NCI-H1930 (cell line): Measurements from ENCODE around the gene DSE.
A peak's percentile ranks its signal among the peaks of the same experiment; 100 is the strongest.

Experiments
- DNase-seq, 2 experiments: peaks; one replicate each; lab custom pipeline; 2025; lab: John Stamatoyannopoulos, UW

DSE gene

DNA sequence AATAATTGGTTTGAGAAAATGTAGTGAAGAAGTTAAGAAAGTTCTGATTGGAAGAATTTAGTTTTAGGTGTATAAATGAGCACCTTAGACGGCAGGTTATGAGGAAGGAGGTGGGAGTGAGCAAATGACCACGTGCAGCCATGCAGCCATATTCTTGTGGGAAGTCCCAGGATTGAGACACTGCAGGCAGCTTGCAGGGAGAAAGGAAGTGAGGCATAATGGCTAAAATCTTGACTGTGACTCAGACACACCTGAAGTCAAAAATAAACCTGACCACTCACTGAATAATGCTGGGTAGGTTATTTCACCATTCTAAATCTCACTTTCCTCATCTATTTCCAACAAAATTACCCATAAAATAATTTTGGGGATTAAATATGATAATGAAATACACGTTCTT, 16.6 kb downstream of the DSE start:
- no peak for DNase-seq

DNA sequence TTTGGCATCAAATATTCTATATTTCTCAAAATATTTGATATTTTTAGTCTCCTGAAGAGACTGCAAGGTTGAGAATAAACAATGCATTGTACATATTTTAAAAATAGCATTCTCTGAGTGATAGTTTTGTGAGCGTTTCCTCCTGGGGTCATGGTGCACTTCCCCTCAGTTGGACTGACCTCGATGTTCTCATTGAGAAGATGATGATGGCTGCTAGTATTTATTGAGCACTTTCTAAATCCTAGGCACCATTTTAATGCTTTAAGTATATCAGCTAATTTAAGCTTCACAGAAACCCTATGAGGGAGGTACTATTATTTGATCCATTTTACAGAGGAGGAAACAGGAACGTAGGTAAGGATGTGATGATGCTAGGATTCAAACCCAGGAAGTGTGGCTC, 18.2 kb downstream of the DSE start:
- DNase-seq: no peak

DNA sequence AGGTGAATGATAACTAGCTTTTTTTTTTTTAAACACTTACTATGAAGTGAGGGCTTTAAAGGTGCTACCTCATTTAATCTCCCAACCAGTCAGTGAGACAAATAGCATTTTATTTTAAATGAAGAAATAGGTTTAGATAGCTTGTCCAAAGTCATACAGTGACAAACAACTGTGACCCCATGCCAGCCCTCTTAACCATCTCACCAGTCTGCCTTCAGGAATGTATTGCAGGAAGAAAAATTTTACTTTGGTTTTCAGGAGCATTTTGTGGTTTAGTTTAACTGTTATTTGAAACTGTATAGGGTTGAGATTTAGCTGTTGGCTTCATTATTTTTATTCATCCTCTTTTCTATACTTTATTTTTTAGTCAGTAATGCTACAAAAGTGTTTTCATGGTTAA, 18.6 kb downstream of the DSE start:
- no peak for DNase-seq

GRCh38 chr6:116390581-116390980, 19.8 kb downstream of the DSE start:
- DNase-seq: no peak

DNA sequence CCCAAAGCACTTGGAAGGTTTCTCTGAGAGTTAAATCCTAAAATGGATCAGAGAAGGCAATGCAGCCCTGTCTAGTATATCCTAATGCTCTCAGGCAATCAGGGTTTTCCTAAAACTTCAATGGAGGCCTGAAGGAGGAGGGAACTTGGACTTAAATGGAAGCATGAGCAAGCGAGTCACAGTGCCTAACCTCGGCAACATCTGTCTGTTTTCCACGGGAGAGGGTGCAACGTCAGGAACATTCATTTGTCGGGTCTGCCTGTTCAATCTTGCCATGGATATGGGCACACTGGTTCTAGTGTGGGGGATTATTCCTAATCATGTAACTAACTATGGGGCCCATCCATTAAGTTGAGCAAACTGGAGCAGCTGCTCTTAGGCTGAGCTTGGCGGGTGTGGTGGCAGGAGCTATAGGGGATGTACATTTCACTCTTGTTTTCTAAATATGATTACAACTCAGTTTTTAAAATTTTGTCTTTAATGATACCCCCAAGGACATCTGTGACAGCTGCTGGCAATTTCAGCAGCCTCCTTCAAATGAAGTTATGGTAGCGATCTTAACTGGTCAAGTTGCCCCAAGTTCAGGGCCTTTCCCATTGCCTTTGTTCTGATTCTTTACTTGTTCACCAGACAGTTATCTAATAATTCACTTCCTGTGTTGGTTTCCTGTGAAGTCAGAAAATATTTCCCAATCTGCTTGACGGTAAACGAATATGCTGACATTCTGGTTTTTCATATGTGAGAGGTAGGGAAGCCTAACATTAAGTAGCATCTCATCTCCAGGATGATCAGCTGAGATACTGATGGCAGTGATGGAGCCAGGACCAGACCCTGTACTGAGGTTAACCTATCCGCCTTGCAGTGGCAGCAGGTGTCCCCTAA, 21.6 kb downstream of the DSE start:
- DNase-seq: no peak

DNA sequence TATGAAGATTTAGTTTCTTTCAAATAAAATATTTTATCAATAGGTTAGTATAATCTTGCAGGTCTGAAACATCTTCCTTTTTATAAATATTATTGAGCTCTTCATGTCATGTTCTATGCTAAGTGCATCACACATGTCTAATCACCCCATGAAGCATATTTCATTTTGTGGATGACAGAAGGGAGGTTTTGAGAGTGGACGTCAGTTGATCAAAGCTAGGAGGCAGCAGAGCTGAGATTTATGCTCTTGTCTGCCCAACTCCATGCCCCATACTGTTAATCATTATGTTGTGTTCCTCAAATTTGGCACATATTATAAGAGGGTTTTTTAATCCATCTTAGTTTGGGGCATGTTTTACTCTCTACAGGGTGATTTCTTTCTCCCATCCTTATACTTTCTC, 22.7 kb downstream of the DSE start:
- no peak for DNase-seq

DNA sequence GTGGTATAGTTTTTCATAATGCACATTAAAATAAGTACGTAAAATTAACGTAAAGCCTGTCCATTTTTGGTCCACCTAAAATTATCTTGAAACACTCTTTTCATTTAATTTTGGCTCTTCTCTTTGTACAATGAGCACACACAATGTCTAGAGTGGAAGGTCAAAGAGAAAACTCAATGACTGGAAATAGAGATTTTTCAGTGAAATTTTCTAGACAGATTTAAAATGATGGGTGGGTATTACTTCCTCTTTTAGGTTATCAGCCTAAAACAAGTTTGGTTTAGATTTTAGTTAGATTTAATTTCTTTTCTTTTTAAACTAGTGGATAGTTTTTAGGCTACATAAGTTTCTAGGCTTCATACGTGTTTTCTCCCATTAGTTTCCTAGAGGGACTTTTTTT, 24.9 kb downstream of the DSE start:
- no peak for DNase-seq

DNA sequence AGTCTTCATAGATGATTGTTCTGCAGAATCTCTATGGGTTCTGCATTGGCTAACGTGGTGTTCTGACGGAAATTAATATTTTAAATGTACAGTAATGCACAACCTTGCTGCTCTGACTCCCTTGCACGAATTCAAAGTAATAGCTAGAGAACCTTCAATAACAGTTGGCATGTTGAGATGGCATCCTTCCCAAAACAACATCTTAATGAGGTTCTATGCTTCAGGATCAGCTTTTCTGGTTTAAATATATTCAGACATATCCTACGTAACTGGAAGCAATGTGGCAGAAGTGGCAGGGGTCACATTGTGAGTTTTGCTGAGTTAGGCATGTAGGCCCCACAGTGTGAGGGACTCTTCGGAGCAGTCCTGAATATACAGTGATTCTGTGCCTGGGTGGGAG, 25.7 kb downstream of the DSE start:
- no peak for DNase-seq

DNA sequence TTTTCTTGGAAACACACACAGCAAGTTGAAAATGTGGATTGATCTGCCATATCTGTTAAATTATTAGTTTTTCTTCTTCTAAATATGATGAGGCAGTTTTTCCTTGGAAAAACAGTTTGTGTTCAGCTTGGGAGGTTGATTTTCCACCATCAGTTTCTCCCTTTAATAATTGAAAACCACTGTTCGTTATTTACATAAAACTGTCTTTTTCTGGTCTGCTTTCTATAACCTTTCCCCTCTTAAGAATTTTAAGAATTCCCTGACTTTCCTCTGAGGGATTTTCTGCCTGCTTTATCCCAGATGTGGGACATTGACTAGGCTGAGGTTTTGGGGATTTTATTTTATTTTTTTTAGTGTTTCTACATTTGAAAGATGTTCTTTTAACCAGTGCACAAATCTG, 27.2 kb downstream of the DSE start:
- DNase-seq: no peak

GRCh38 chr6:116398316-116399010, 27.7 kb downstream of the DSE start:
- peak in 1 of 2 experiments; percentile 15 for DNase-seq

GRCh38 chr6:116399287-116399686, 28.5 kb downstream of the DSE start:
- DNase-seq: no peak

GRCh38 chr6:116400328-116400727, 29.6 kb downstream of the DSE start:
- no peak for DNase-seq

- DNase-seq: no peak
These were observed 31.6 kb downstream of the DSE start for GRCh38 chr6:116402108-116402937.

GRCh38 chr6:116403205-116403604, 32.5 kb downstream of the DSE start:
- DNase-seq: no peak

- no peak for DNase-seq
These were observed 33.9 kb downstream of the DSE start for GRCh38 chr6:116404696-116405095.

DNA sequence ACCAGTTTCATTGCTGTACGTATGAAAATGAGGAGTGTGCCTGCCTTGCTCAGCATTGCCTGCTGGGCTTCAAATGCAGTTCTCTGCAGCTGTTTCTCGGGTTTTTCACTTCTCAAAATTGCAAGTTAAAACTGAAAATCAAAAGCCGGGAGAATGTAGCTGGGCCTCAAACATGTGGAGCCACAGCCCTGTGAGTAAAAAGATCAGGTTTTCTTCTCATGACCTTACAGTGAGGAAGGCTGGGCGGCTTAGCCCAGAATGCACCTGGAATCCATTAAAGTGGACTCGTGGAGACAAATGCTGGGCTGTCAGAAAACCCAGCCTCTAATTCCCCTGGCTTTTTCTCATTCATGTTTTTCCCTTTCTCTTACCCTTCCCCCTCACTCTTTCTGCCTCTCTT, 34.4 kb downstream of the DSE start:
- DNase-seq: no peak

DNA sequence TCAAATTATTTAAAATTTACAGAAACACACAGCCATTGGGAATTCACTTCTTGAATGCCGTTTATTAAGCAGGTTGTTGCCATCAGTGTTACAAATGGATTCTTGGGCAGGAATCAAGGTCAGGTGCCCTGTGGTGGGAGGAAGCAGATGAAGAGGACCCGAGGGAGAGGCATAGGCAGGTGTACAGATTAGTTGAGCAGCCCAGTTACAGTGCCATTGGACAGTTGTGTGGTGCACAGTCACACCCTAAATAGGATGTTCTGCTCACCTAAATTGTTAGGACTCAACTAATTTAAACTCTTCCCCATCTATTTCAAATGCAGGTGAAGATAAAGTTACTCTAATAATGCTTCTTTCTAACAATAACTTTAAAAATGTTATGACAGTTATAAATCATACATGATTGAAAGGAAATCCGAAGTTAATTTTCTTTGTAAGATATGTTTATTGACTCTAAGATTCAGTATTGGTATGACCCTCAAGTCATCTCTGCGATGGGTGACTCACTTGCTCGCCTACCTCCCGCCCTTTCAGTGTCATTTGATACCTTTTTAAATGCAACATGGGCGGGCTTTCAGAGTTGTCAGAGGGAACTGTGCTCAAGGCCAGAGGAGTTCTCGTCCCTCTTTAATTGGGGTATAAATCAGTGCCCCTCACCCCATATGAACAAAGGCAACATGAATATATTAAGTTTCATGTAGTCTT, 35.1 kb downstream of the DSE start:
- DNase-seq: no peak

GRCh38 chr6:116406678-116407345, 36.1 kb downstream of the DSE start:
- no peak for DNase-seq

DNA sequence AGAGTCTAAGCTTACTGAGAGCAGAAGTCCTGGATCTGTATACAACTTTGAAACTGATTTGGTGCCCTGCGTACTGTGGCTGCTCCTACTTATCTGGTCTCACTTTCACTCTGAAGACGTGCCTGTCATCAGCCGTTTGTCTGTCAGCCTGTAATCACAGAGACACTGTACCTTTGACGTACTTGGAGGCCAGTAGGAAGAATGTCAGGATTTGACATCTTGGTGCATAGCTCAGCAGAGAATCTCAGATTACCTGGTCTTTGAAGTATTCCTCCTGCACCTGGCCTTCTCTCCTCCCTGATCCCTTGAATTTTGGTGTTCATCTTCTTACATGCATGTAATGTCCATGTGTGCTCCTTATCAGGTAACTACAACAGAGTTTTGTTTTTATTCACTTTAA, 37.7 kb downstream of the DSE start:
- DNase-seq: no peak

GRCh38 chr6:116409756-116410155, 39.0 kb downstream of the DSE start:
- DNase-seq: no peak

DNA sequence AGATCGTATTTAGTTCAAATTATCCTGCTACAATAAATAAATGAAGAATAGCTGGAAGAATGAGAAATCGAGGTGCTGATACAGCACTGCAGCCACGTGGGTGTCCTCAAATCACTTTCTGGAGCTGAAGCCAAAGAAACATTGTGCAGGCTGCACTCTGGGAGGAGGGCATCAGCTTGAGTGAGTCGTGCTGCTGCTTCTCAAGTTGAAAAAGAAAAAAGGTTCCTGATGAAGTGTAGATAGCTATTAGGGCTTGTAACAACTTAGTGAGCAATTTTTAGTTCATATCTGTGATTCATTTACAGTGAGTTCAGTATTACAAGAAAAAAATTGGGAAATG, 40.5 kb downstream of the DSE start:
- no peak for DNase-seq

- DNase-seq: no peak
These were observed 41.5 kb downstream of the DSE start for GRCh38 chr6:116412270-116412669.
